Activated CD4-positive, CD25-positive, alpha-beta regulatory T cell treated with anti-CD3 and anti-CD28 coated beads, Interleukin-2, amount 50 U/mL, for 24 hours (primary cell): Measurements from ENCODE around the gene HSPB2.
A peak's percentile ranks its signal among the peaks of the same experiment; 100 is the strongest.
"Not testable (repeated sequence)": the region's sequence is repeated elsewhere in the genome, so short reads cannot be mapped to it uniquely, and the experiment has no call there.

Experiments
- ATAC-seq, 2 donors: fragments of 150-1000 bp; cut with Tn5 transposase; one replicate each; pipeline ENCODE4 v1.10.0; 2021; ENCODE audit warnings: mild to moderate bottlenecking in 1 of 2, moderate library complexity in 1 of 2

Gene HSPB2

GRCh38 chr11:111912535-111912934 is at the start of gene HSPB2:
TSS of gene HSPB2 (plus strand) at chr11:111912734. CDS start at chr11:111912830, 96 bp downstream.
- ATAC-seq = no peak

- no peak for ATAC-seq
Measured at GRCh38 chr11:111870113-111870512, 42.4 kb upstream of the HSPB2 start.

- ATAC-seq = no peak
Measured at GRCh38 chr11:111870522-111870885, 42.0 kb upstream of the HSPB2 start.

GRCh38 chr11:111870886-111871692 is 41.4 kb upstream of the HSPB2 start, which contains the start of gene ALG9:
TSS of gene ALG9 (minus strand) at chr11:111871581. CDS start at chr11:111871482, 99 bp downstream.
- ATAC-seq = peak; percentile 89 to 92

GRCh38 chr11:111871693-111872161 is 40.8 kb upstream of the HSPB2 start:
- no peak for ATAC-seq

GRCh38 chr11:111878385-111878848 is 34.1 kb upstream of the HSPB2 start:
- ATAC-seq = peak in 1 of 2 donors; percentile 2

- peak; percentile 90 for ATAC-seq
Measured at GRCh38 chr11:111878849-111879636, 33.5 kb upstream of the HSPB2 start, which contains the start of the genes CFAP68 and FDXACB1. TSS of gene CFAP68 (plus strand) at chr11:111879541. CDS start at chr11:111879561, 20 bp downstream. TSS of gene FDXACB1 (minus strand) at chr11:111879165. CDS start at chr11:111879132, 33 bp downstream.

GRCh38 chr11:111879637-111879960 is 32.9 kb upstream of the HSPB2 start:
- ATAC-seq = no peak

GRCh38 chr11:111882202-111882601 is 30.3 kb upstream of the HSPB2 start:
- ATAC-seq = no peak

- ATAC-seq = not testable (repeated sequence)
Measured at GRCh38 chr11:111885053-111885452, 27.5 kb upstream of the HSPB2 start.

- ATAC-seq = no peak
Measured at GRCh38 chr11:111886032-111886431, 26.5 kb upstream of the HSPB2 start.

- no peak for ATAC-seq
Measured at GRCh38 chr11:111886844-111887243, 25.7 kb upstream of the HSPB2 start.

GRCh38 chr11:111905411-111905810 is 7.1 kb upstream of the HSPB2 start:
- ATAC-seq = no peak

- no peak for ATAC-seq
Measured at GRCh38 chr11:111906680-111907079, 5.9 kb upstream of the HSPB2 start.

- no peak for ATAC-seq
Measured at GRCh38 chr11:111908639-111909305, 3.8 kb upstream of the HSPB2 start.

- ATAC-seq = no peak
Measured at GRCh38 chr11:111909378-111909777, 3.2 kb upstream of the HSPB2 start.

- no peak for ATAC-seq
Measured at GRCh38 chr11:111910676-111911562, 1.6 kb upstream of the HSPB2 start.

- ATAC-seq = no peak
Measured at GRCh38 chr11:111911563-111912401, 752 bp upstream of the HSPB2 start, which contains the start of gene CRYAB. TSS of gene CRYAB (minus strand) at chr11:111911770. CDS start at chr11:111911724, 46 bp downstream.

GRCh38 chr11:111913031-111913861 is 712 bp downstream of the HSPB2 start:
- ATAC-seq = no peak

- ATAC-seq = no peak
Measured at GRCh38 chr11:111913997-111914396, 1.5 kb downstream of the HSPB2 start.
